CD4-positive, alpha-beta T cell treated with Interleukin-15 for 1 hour (primary cell): ENCODE results near the gene LRMDA.
A peak's percentile ranks its signal among the peaks of the same experiment; 100 is the strongest.

ENCODE experiments used
- DNase-seq: peaks from one replicate; pipeline ENCODE4 v3.0.0-alpha.2; 2020

LRMDA gene

GRCh38 chr10:76017733-76018433, 586.5 kb downstream of the LRMDA start:
- DNase-seq: no peak

- DNase-seq: no peak
Observed at GRCh38 chr10:76020630-76021029, 589.2 kb downstream of the LRMDA start.

- no peak for DNase-seq
Observed at GRCh38 chr10:76021398-76021797, 590.0 kb downstream of the LRMDA start.

- no peak for DNase-seq
Observed at GRCh38 chr10:76022366-76022765, 590.9 kb downstream of the LRMDA start.

- DNase-seq: no peak
Observed at GRCh38 chr10:76023007-76023406, 591.6 kb downstream of the LRMDA start.

GRCh38 chr10:76024460-76025123, 593.2 kb downstream of the LRMDA start:
- no peak for DNase-seq

GRCh38 chr10:76025124-76025477, 593.7 kb downstream of the LRMDA start:
- DNase-seq: no peak

- DNase-seq: no peak
Observed at GRCh38 chr10:76026176-76026771, 594.9 kb downstream of the LRMDA start.

GRCh38 chr10:76026905-76027304, 595.5 kb downstream of the LRMDA start:
- no peak for DNase-seq

GRCh38 chr10:76029782-76030181, 598.4 kb downstream of the LRMDA start:
- no peak for DNase-seq

- no peak for DNase-seq
Observed at GRCh38 chr10:76031099-76031498, 599.7 kb downstream of the LRMDA start.

- DNase-seq: no peak
Observed at GRCh38 chr10:76031769-76032699, 600.6 kb downstream of the LRMDA start.

GRCh38 chr10:76032700-76033039, 601.2 kb downstream of the LRMDA start:
- no peak for DNase-seq

GRCh38 chr10:76033457-76034196, 602.2 kb downstream of the LRMDA start:
- no peak for DNase-seq

- no peak for DNase-seq
Observed at GRCh38 chr10:76034353-76035205, 603.2 kb downstream of the LRMDA start.

- no peak for DNase-seq
Observed at GRCh38 chr10:76035206-76036110, 604.0 kb downstream of the LRMDA start.

GRCh38 chr10:76036111-76036940, 604.9 kb downstream of the LRMDA start:
- peak; percentile 37 for DNase-seq

GRCh38 chr10:76036962-76037361, 605.5 kb downstream of the LRMDA start:
- DNase-seq: no peak

GRCh38 chr10:76037531-76038155, 606.2 kb downstream of the LRMDA start:
- DNase-seq: no peak
